Upper lobe of left lung (tissue), 4 donors: ENCODE measurements around the gene ZFAND4.

Source experiments
- CTCF ChIP-seq, 6 experiments: fragments of 450-650 bp in 4 of 6; fragments of 200-600 bp in 2 of 6; sonication (generic) in 2 of 6; IDR thresholded peaks; one replicate each; pipeline ENCODE4 v1.5.1; 2016 to 2019; ENCODE audit warnings: antibody characterized with exemption in 6 of 6
- EP300 ChIP-seq, 4 donors: sonication (generic); formaldehyde crosslinking; IDR thresholded peaks; one replicate each; pipeline ENCODE4 v1.5.1; 2017; ENCODE audit warnings: antibody characterized with exemption in 4 of 4, control low read depth in 2 of 4
- POLR2A ChIP-seq, 4 donors: fragments of 450-650 bp; IDR thresholded peaks; one replicate each; pipeline ENCODE4 v1.5.1; 2016 to 2017; ENCODE audit warnings: antibody characterized with exemption in 4 of 4, mild to moderate bottlenecking in 2 of 4
- POLR2AphosphoS5 ChIP-seq, 2 donors: sonication (generic); formaldehyde crosslinking; IDR thresholded peaks; one replicate each; pipeline ENCODE4 v1.5.1; 2017; ENCODE audit warnings: antibody characterized with exemption in 2 of 2

- TF ChIP-seq POLR2A (IDR thresholded peaks at IDR 0.05) = no peak
- no peak for TF ChIP-seq CTCF (IDR thresholded peaks at IDR 0.05)
- no peak for TF ChIP-seq EP300 (IDR thresholded peaks at IDR 0.05)
- no peak for TF ChIP-seq POLR2AphosphoS5 (IDR thresholded peaks at IDR 0.05)
Observed at GRCh38 chr10:45578384-45578971, 94.1 kb downstream of the ZFAND4 start.
